H1 (cell line): ENCODE measurements around the gene IQGAP1. TPM values are rescaled to one million over a fixed set of nuclear protein-coding genes. Genes with fewer than 3 reads are reported as not detected.

ENCODE experiments used
- CTCF ChIA-PET: fragments of 300-600 bp; sonication (Branson Sonifier 250); formaldehyde crosslinking; loops from one replicate; lab custom pipeline; 2021; ENCODE audit not compliant: partially characterized antibody; lab: Charles Lee
- POLR2A ChIA-PET: fragments of 300-600 bp; sonication (Branson Sonifier 250); formaldehyde crosslinking; loops from one replicate; lab custom pipeline; 2021; ENCODE audit warnings: inconsistent platforms; ENCODE audit not compliant: partially characterized antibody; lab: Charles Lee
- DNase-seq, 2 experiments: peaks; one replicate each; pipeline versions ENCODE4 v3.0.0 to v3.0.0-alpha.2; 2010 to 2022; ENCODE audit warnings: low spot score in 2 of 2, low read depth in 1 of 2, mixed read lengths in 1 of 2
- FAIRE-seq: peaks from 2 replicates; lab custom pipeline; 2011; peaks lifted over from hg19 to GRCh38; lab: Jason Lieb, UNC
- H2AFZ ChIP-seq: 2 replicates; pipeline ENCODE4 v1.8.1; 2012; ENCODE audit warnings: low read length, inconsistent platforms
- H2AK5ac ChIP-seq: 2 replicates; pipeline ENCODE4 v1.6.1; 2013; ENCODE audit warnings: low read depth, low read length
- H2BK120ac ChIP-seq: replicated peaks from 2 replicates; pipeline ENCODE3; 2013; ENCODE audit warnings: low read depth, low read length, inconsistent platforms
- H2BK12ac ChIP-seq: 2 replicates; pipeline ENCODE4 v1.6.1; 2013; ENCODE audit warnings: low read depth, low read length
- H2BK15ac ChIP-seq: 2 replicates; pipeline ENCODE4 v1.6.1; 2013; ENCODE audit warnings: low read length
- H2BK20ac ChIP-seq: 2 replicates; pipeline ENCODE4 v1.6.1; 2013; ENCODE audit warnings: low read length
- H2BK5ac ChIP-seq: 2 replicates; pipeline ENCODE4 v1.6.1; 2013; ENCODE audit warnings: low read depth, low read length
- H3K14ac ChIP-seq: 2 replicates; pipeline ENCODE4 v1.6.1; 2013; ENCODE audit warnings: inconsistent platforms; ENCODE audit not compliant: insufficient read length
- H3K18ac ChIP-seq: 2 replicates; pipeline ENCODE4 v1.6.1; 2013; ENCODE audit warnings: low read length; ENCODE audit errors: extremely low read depth
- H3K23ac ChIP-seq: 2 replicates; pipeline ENCODE4 v1.6.1; 2013; ENCODE audit warnings: inconsistent platforms; ENCODE audit not compliant: insufficient read length
- H3K23me2 ChIP-seq: 2 replicates; pipeline ENCODE4 v1.6.1; 2013; ENCODE audit warnings: low read depth, low read length
- H3K27ac ChIP-seq: 2 replicates; pipeline ENCODE4 v1.6.1; 2011; ENCODE audit warnings: low read depth, low read length, inconsistent platforms
- H3K27me3 ChIP-seq, 4 experiments: replicated peaks in 1 of 4; 1 replicate in 1 of 4; 2 replicates in 3 of 4; pipeline versions ENCODE4 v1.6.1 to v1.8.1; 2011 to 2013; ENCODE audit warnings: low read length in 3 of 4, mild to moderate bottlenecking in 3 of 4, inconsistent platforms in 2 of 4, mixed read lengths in 2 of 4, moderate library complexity in 1 of 4; ENCODE audit not compliant: control insufficient read depth in 3 of 4, insufficient read depth in 3 of 4; ENCODE audit errors: extremely low read depth in 1 of 4
- H3K36me3 ChIP-seq, 4 experiments: 2 replicates each; pipeline versions ENCODE4 v1.6.1 to v1.8.1; 2011 to 2013; ENCODE audit warnings: mild to moderate bottlenecking in 4 of 4, low read length in 3 of 4, moderate library complexity in 2 of 4, control low read depth in 1 of 4, inconsistent platforms in 1 of 4; ENCODE audit not compliant: insufficient read depth in 4 of 4, control insufficient read depth in 2 of 4
- H3K4ac ChIP-seq: replicated peaks from 2 replicates; pipeline ENCODE3; 2013; ENCODE audit warnings: low read length, low read depth, mixed read lengths, inconsistent platforms; ENCODE audit not compliant: insufficient read length
- H3K4me1 ChIP-seq, 4 experiments: replicated peaks in 1 of 4; 1 replicate in 1 of 4; 2 replicates in 3 of 4; pipeline versions ENCODE4 v1.6.1 to v1.8.1; 2011 to 2013; ENCODE audit warnings: low read length in 3 of 4, inconsistent platforms in 2 of 4, mixed read lengths in 1 of 4; ENCODE audit not compliant: insufficient read depth in 4 of 4, control insufficient read depth in 3 of 4
- H3K4me2 ChIP-seq, 2 experiments: 2 replicates each; pipeline versions ENCODE4 v1.6.1 to v1.8.1; 2011 to 2013; ENCODE audit warnings: low read depth in 2 of 2, low read length in 2 of 2, control low read depth in 1 of 2, inconsistent platforms in 1 of 2, mild to moderate bottlenecking in 1 of 2; ENCODE audit not compliant: insufficient read depth in 1 of 2
- H3K4me3 ChIP-seq, 4 experiments: fragments of 200-600, 300-600 bp in 1 of 4; sonication (generic), shearing (Covaris generic), sonication (Bioruptor Twin) in 1 of 4; 2 replicates each; pipeline versions ENCODE4 v1.5.1 to v1.8.1; 2011 to 2016; ENCODE audit warnings: low read length in 4 of 4, low read depth in 3 of 4, control low read depth in 2 of 4, inconsistent platforms in 2 of 4, mild to moderate bottlenecking in 2 of 4, mixed read lengths in 1 of 4, moderate library complexity in 1 of 4; ENCODE audit not compliant: insufficient read depth in 2 of 4; ENCODE audit errors: extremely low read depth in 1 of 4
- H3K56ac ChIP-seq: replicated peaks from 2 replicates; pipeline ENCODE3; 2013; ENCODE audit warnings: low read depth, mild to moderate bottlenecking, mixed read lengths, low read length, inconsistent platforms; ENCODE audit not compliant: insufficient read length
- H3K79me1 ChIP-seq: 2 replicates; pipeline ENCODE4 v1.6.1; 2013; ENCODE audit warnings: low read depth, low read length, control low read depth
- H3K79me2 ChIP-seq, 2 experiments: 2 replicates each; pipeline versions ENCODE4 v1.6.1 to v1.8.1; 2012 to 2013; ENCODE audit warnings: low read length in 2 of 2, mild to moderate bottlenecking in 2 of 2, inconsistent platforms in 1 of 2; ENCODE audit not compliant: insufficient read depth in 2 of 2, control insufficient read depth in 1 of 2
- H3K9ac ChIP-seq, 4 experiments: replicated peaks in 1 of 4; 1 replicate in 1 of 4; 2 replicates in 3 of 4; pipeline versions ENCODE4 v1.6.1 to v1.8.1; 2011 to 2013; ENCODE audit warnings: low read depth in 3 of 4, low read length in 3 of 4, control low read depth in 2 of 4, mild to moderate bottlenecking in 2 of 4, moderate library complexity in 2 of 4, inconsistent platforms in 1 of 4; ENCODE audit errors: extremely low read depth in 1 of 4
- H3K9me3 ChIP-seq, 2 experiments: 2 replicates each; pipeline versions ENCODE4 v1.6.1 to v1.8.1; 2012 to 2013; ENCODE audit warnings: mild to moderate bottlenecking in 2 of 2, moderate library complexity in 2 of 2, control low read depth in 1 of 2, inconsistent platforms in 1 of 2, low read depth in 1 of 2, low read length in 1 of 2, mixed read lengths in 1 of 2; ENCODE audit not compliant: insufficient read depth in 2 of 2
- H4K20me1 ChIP-seq, 2 experiments: replicated peaks in 1 of 2; 2 replicates each; pipeline versions ENCODE3 to v1.8.1; 2011 to 2013; ENCODE audit warnings: inconsistent platforms in 2 of 2, low read length in 2 of 2, mild to moderate bottlenecking in 1 of 2; ENCODE audit not compliant: insufficient read depth in 2 of 2, control insufficient read depth in 1 of 2
- H4K5ac ChIP-seq: 2 replicates; pipeline ENCODE4 v1.6.1; 2013; ENCODE audit warnings: low read length, low read depth, mixed read lengths, inconsistent platforms; ENCODE audit not compliant: insufficient read length
- H4K8ac ChIP-seq: 2 replicates; pipeline ENCODE4 v1.8.0; 2013; ENCODE audit warnings: mild to moderate bottlenecking, moderate library complexity, low read length, inconsistent platforms; ENCODE audit not compliant: insufficient read depth; ENCODE audit errors: extremely low read depth
- H4K91ac ChIP-seq: replicated peaks from 2 replicates; pipeline ENCODE3; 2013; ENCODE audit warnings: low read length, mixed read lengths, inconsistent platforms; ENCODE audit not compliant: insufficient read length
- BCL11A ChIP-seq, 2 experiments: IDR thresholded peaks; one replicate each; pipeline ENCODE4 v1.6.1; 2011; ENCODE audit warnings: low read depth in 2 of 2, low read length in 2 of 2, mild to moderate bottlenecking in 2 of 2
- CBX8 ChIP-seq: fragments of 300-800, 300-1000 bp; sonication (generic); IDR thresholded peaks from 2 replicates; pipeline ENCODE4 v1.7.1; 2016; ENCODE audit warnings: low read depth, low read length, borderline replicate concordance
- CREB1 ChIP-seq: IDR thresholded peaks from 2 replicates; pipeline ENCODE4 v1.6.1; 2012; ENCODE audit warnings: inconsistent platforms
- GTF2F1 ChIP-seq: IDR thresholded peaks from 2 replicates; pipeline ENCODE4 v1.6.1; 2012; ENCODE audit warnings: low read depth, low read length, improper control_type of control experiment, borderline replicate concordance
- JUND ChIP-seq: IDR thresholded peaks from 2 replicates; pipeline ENCODE4 v1.6.1; 2011; ENCODE audit warnings: mild to moderate bottlenecking, improper control_type of control experiment, low read length
- KDM4A ChIP-seq: IDR thresholded peaks from one replicate; pipeline ENCODE4 v1.7.1; 2012; ENCODE audit warnings: low read depth, mild to moderate bottlenecking, moderate library complexity, low read length, inconsistent platforms; ENCODE audit not compliant: severe bottlenecking
- MAFK ChIP-seq: IDR thresholded peaks from 2 replicates; pipeline ENCODE4 v1.6.1; 2012; ENCODE audit warnings: low read depth, mild to moderate bottlenecking, improper control_type of control experiment, low read length
- NANOG ChIP-seq: IDR thresholded peaks from 2 replicates; pipeline ENCODE4 v1.6.1; 2011; ENCODE audit warnings: low read length, low read depth, mild to moderate bottlenecking, inconsistent platforms; ENCODE audit not compliant: insufficient read depth, poor library complexity, severe bottlenecking
- NRF1 ChIP-seq: IDR thresholded peaks from 2 replicates; pipeline ENCODE4 v1.6.1; 2011; ENCODE audit warnings: mild to moderate bottlenecking, low read depth, low read length, improper control_type of control experiment
- POU5F1 ChIP-seq: IDR thresholded peaks from 2 replicates; pipeline ENCODE4 v1.6.1; 2011; ENCODE audit warnings: low read depth, mild to moderate bottlenecking, low read length, moderate library complexity
- SRF ChIP-seq: IDR thresholded peaks from 2 replicates; pipeline ENCODE4 v1.6.1; 2011; ENCODE audit warnings: mild to moderate bottlenecking, low read depth, low read length, moderate library complexity
- TAF1 ChIP-seq: IDR thresholded peaks from 2 replicates; pipeline ENCODE4 v1.6.1; 2011; ENCODE audit warnings: mild to moderate bottlenecking, low read depth, low read length
- TBP ChIP-seq: IDR thresholded peaks from 2 replicates; pipeline ENCODE4 v1.6.1; 2011; ENCODE audit warnings: low read depth, low read length, improper control_type of control experiment
- USF2 ChIP-seq: IDR thresholded peaks from 2 replicates; pipeline ENCODE4 v1.6.1; 2011; ENCODE audit warnings: low read length, improper control_type of control experiment
- YY1 ChIP-seq: IDR thresholded peaks from 2 replicates; pipeline ENCODE4 v1.6.1; 2011; ENCODE audit warnings: low read depth, mild to moderate bottlenecking, low read length
- polyA plus RNA-seq, 7 experiments: library from polyadenylated mRNA; depleted of rRNA in 3 of 7; stranded (reverse) in 5 of 7; unstranded in 2 of 7; fragments of >200 nt in 5 of 7; fragments of 200-250 nt in 2 of 7; gene quantifications; 1 replicate in 5 of 7; 2 replicates in 1 of 7; 4 replicates in 1 of 7; pipeline versions ENCODE4 v1.2.1 to v1.2.3, GENCODE V29; 2011 to 2013; ENCODE audit warnings: missing spikeins in 2 of 7, mixed read lengths in 2 of 7
- total RNA-seq: library from RNA; stranded (reverse); fragmentation: NEBNext Ultra II Directional; extraction: Animal tissue kit (Norgen Biotek cat#: 25700); gene quantifications from 2 replicates; pipeline ENCODE4 v1.2.1, GENCODE V29; 2021

IQGAP1 gene
- total and polyA plus RNA-seq, 2 of the 8 experiments (the other 6 are each of a cell fraction or from before 2014, with no cell fraction given), result 56.0 to 138 TPM

- Histone ChIP-seq H2AFZ (no peak overlapping the region), H3K23me2 (no peaks in the 10 kb centered on the region), H2BK15ac (no peak overlapping the region), H4K91ac (no peak overlapping the region), H3K23ac (no peak overlapping the region), H2BK12ac (no peak overlapping the region), H4K8ac (no peak overlapping the region), H3K36me3 (no peaks in the 10 kb centered on the region), H3K18ac (no peak overlapping the region), H2BK120ac (no peak overlapping the region), H3K79me1 (peaks cover 10% of the 10 kb centered on the region; the same call in 1 of the 2 replicates), H3K14ac (no peak overlapping the region), H3K4ac (no peak overlapping the region), H4K5ac (no peak overlapping the region), H3K56ac (no peak overlapping the region), H3K4me1 (peaks cover 5 to 14% (median 10%) of the 10 kb centered on the region in 4 experiments; a peak in 6 of 7 replicates), H3K27me3 (no peaks in the 10 kb centered on the region), H3K9ac (no peak overlapping the region), H4K20me1 (no peaks in the 10 kb centered on the region), H2AK5ac (no peak overlapping the region), H2BK5ac (no peak overlapping the region), H3K4me2 (no peak overlapping the region), H3K27ac (no peak overlapping the region), H3K4me3 (no peak overlapping the region), H3K9me3 (no peaks in the 10 kb centered on the region), H2BK20ac (no peak overlapping the region), H3K79me2 (peaks cover 14 to 93% of the 10 kb centered on the region in 2 experiments; a peak in 3 of 4 replicates)
- ChIA-PET POLR2A (interaction anchor here (0.7 to 1.0 kb wide), 2 partner anchors 21 to 572 kb away, joined by 4 to 5 read pairs; no protein-coding TSS in a partner anchor), CTCF (interaction anchor here (0.8 to 1.3 kb wide), 2 partner anchors 25 to 99 kb away, joined by 3 to 4 read pairs; no protein-coding TSS in a partner anchor)
- FAIRE-seq (no peak), DNase-seq (no peak)
- TF ChIP-seq NANOG (no peak), CREB1 (no peak), YY1 (no peak), MAFK (no peak), SRF (no peak), NRF1 (no peak), JUND (no peak), BCL11A (IDR thresholded peaks at IDR 0.05; ENCODE audit: low read depth in 2 of 2, low read length in 2 of 2) (no peak), CBX8 (no peak), KDM4A (no peak), POU5F1 (no peak), TBP (no peak), TAF1 (no peak), USF2 (no peak), GTF2F1 (no peak)
These were observed 31.2 kb downstream of the IQGAP1 start for GRCh38 chr15:90419206-90419605.
